LHCN-M2 (cell line): Measurements from ENCODE around the gene SYMPK. TPM values are rescaled to one million over a fixed set of nuclear protein-coding genes. Genes with fewer than 3 reads are reported as not detected.
A peak's percentile ranks its signal among the peaks of the same experiment; 100 is the strongest.
"Not testable (repeated sequence)": the region's sequence is repeated elsewhere in the genome, so short reads cannot be mapped to it uniquely, and the experiment has no call there.

Source experiments
- DNase-seq: peaks from one replicate; pipeline ENCODE4 v3.0.0-alpha.2; 2012; ENCODE audit warnings: low read depth
- polyA plus RNA-seq: library from polyadenylated mRNA; unstranded; fragments of >200 nt; gene quantifications from one replicate; pipeline ENCODE4 v1.2.1, GENCODE V29; 2012; ENCODE audit warnings: missing spikeins
- total RNA-seq: library from RNA; depleted of rRNA; stranded (reverse); fragments of >200 nt; gene quantifications from 2 replicates; pipeline ENCODE4 v1.2.3, GENCODE V29; 2014; rRNA removed

SYMPK gene
- total RNA-seq: 35.9 and 45.6 TPM in 2 replicates
- polyA plus RNA-seq: 43.4 TPM

DNA sequence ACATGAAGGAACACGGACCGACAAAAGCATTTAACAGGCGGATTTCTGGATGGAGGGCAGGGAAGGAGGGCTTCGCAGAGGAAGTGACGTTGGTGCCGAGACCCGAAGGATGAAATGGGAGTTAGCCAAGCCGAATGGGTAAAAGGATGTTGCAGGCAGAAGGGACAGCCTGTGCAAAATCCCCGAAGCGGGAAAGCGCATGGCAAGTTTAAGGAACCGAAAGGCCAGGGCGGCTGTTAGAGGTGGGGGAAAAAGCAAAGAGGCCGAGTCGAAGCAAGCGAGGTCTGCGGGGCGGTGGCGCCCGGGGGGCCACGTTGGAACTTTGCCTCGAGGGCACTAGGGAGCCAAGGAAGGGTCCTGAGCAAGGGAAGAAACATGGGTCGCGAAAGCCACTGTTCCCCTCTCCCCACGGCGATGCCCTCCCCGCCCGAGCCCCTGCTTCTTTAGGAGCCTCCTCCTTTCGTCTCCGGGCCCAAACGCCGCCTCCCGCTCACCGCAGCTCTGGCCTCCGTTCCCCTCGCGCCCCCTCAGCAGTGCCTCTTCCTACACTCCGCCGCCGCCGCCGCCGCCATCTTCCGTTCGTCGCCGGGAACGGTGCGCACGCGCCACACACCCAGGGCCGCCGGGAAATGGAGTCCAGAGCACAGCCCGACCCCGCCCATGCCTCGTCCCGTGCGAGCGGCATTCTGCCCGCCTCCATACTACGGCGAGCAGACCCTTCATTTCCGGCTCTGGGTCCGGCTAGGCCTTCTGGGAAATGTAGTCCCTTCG, at the start of gene SYMPK:
SYMPK (minus strand) TSS at position 584 of the 771 bp plus-strand sequence. CDS start 8,652 bp downstream, outside the sequence.
- peak; percentile 98 for DNase-seq

DNA sequence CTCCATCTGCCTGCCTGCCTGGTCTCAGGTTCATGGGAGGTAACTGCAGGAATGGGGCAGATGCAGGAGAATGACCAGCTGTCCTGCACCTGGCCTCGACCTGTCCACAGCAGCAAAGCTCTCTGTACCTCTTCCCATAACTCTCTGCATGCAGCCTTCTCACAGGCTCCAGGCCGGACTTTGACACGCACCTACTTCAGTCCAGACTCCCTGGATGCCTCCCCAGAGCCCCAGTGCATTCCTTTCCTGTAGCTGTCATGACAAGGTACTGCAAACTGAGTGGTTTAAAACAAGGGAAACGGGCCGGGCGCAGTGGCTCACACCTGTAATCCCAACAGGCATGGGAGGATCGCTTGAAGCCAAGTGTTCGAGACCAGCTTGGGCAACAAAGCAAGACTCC, 48.3 kb upstream of the SYMPK start:
- no peak for DNase-seq

DNA sequence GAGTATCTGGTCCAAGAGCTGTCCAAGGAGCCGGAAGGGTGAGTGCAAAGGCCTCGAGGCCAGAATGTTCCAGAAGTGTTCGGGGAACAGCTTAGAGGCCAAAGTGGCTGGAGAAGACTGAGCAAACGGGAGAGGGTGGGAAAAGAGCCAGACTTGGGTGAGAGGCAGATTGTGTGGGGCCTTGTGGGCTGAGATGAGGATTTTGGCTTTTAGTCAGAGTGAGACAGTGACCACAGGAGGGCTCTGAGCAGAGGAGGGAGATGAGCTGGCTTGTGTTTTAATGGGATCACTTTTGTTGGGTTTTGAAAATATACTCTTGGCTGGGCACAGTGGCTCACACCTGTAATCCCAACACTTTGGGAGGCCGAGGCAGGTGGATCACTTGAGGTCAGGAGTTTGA, 46.0 kb upstream of the SYMPK start:
- peak; percentile 43 for DNase-seq

DNA sequence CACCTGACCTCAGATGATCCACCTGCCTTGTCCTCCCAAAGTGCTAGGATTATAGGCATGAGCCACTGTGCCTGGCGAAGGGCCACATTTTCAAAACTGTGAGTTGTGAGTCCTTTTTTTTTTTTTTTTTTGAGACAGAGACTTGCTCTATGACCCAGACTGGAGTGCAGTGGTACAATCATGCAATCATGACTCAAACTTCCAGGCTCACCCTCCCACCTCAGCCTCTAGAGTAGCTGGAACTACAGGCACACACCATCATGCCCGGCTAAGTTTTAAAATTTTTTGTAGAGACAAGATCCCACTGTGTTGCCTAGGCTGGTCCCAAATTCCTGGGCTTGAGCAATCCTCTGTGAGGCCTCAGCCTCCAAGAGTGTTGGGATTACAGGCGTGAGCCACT, 43.3 kb upstream of the SYMPK start:
- DNase-seq: peak; percentile 35

DNA sequence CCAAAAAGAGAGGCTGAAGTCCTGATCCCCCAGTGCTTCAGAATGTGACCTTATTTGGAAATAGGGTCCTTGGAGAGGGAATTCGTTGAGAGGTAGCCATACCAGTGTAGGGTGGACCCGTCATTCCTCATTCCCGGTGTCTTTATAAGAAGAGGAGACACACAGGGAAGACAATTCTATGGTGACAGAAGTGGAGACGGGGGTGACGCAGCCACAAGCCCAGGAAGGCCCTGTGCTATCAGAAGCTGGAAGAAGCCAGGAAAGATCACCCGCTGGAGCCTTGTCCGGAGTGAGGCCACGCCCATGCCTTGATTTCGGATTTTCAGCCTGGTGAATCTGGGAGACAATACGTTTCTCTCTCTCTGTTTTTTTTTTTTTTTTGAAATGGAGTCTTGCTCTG, 42.1 kb upstream of the SYMPK start:
- no peak for DNase-seq

DNA sequence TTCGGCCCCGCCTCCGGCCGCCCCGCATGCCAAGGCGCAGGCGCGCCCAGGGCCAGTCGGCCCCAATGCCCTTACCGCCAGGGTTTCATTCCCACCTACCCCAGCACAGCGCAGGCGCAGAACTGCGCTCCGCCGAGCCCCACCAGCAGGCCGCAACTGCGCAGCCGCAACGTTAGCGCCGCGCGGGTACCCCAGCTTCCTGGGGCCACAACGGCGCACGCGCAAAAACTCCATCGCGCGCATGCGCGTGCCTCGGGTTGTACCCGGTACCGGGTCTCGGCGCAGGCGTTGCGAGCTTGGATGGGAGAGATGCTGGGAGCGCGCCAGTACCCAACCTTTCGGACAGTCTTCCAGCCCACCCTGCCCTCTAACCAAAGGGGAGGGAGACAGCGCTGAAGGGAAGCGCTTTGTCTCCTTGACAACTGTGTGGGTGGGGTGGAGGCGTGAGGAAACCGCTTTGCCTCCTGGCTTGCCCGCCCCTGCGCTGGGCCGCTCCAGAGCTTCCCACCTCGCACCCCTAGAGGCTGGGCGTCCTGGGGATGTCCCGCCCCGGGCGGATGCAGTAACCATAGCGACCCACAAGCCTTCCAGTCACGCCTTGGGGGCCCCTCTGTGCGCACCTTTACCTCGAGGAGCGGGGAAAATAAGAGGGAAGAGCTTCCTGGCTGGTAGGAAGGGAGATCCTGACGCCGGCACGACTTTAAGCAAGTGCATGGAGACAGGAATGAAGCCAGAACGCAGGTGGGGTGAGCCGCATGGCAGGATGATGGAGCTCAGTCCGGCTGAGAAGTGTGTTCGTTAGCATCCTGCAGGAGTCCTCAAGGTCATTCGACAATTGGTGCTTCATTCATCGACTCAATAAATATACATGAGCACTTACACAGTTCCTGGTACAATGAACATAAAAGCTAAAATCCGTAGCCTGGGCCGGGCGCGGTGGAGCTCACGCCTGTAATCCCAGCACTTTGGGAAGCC, 40.0 kb upstream of the SYMPK start:
- peak; percentile 95 for DNase-seq

DNA sequence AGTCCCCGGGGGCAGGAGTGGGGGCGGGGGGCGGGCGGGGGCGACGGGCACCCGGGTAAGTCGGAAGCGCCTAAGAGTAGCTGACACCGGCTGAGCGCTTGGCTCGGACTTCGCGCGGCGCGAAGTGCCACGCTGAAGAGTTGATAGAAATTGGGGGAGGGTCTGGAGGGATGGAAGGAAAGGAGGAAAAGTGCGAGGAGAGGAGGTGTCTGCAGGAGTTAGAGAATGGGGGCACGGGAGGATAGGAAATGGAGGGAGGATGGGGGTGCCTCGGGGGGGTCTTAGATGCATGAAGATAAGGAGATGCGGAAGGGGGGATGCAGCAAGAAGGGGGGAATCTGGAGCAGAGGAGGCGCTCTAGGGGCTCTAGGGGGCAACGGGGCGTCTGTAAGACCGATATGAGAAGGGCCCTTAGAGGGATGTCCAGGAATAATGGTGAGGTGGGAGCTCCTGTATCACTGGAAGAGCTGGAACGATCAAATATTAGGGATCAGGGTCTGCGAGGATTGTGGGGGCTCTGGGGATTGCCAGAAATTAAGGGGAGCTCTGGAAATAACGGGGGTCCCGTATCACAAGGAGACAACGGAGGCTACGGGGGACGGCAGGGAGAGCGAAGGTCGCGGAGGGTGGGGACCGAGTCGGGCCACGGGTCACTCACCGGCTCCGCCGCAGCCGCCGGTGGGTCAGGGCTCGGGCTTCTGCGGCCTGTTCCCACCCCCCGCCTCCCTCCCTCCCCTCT, 39.1 kb upstream of the SYMPK start, which contains the start of gene MYPOP:
MYPOP (minus strand) TSS at position 702 of the 739 bp plus-strand sequence. CDS start 840 bp downstream, outside the sequence.
- DNase-seq: no peak

DNA sequence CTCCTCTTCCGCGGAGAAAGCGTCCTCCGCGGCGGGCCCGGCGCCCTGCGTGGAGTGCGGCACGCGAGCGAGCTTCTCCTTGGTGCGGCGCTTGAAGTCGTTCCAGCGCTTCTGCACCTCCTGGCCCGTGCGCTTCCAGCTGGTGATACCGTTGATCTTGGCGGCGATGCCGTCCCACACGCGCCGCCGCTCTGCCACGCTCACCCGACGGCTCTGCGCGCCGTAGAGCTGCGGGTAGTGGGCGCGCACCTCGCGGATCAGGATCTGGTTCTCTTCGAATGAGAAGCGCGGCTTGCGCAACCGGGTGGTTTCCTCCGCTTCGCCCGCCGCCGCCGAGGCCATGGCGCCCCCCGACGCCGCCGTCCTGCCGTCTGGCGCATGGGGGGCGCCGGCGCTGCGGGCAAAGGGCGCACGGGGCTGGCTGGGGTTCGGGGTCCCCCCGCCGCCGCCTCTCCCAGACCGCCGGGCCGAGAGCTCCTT, 38.5 kb upstream of the SYMPK start:
- no peak for DNase-seq

DNA sequence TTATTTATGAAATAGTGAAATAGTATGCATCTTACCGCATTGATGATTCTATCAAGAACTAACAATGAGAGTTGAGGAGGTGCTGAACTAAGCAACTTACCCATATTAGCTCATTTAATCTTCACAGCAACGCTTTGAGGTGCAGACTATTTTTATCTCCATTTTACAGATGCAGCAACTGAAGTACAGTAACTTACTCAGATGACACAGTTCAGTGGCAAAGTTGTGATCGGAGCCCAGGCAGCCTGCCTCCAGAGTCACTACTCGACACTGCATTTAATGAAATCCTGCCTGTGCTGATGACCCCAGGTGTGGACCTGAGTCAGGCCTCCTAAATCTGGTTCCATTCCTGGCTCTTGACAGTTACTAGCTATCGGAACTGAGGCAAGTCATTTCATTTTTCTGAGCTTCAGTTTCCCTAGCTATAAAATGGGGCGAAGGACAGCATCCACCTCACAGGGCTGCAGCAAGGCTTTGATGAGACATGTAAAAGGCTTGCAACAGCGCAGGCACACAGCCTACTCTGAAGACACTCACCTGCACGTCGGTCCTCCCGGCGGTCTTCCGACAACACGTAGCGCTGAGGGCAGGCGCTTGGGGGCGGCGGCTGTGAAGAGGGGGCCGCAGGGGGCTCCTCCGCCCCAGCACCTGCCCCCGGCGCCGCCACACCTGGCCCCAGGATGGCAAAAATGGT, 37.9 kb upstream of the SYMPK start:
- DNase-seq: no peak

DNA sequence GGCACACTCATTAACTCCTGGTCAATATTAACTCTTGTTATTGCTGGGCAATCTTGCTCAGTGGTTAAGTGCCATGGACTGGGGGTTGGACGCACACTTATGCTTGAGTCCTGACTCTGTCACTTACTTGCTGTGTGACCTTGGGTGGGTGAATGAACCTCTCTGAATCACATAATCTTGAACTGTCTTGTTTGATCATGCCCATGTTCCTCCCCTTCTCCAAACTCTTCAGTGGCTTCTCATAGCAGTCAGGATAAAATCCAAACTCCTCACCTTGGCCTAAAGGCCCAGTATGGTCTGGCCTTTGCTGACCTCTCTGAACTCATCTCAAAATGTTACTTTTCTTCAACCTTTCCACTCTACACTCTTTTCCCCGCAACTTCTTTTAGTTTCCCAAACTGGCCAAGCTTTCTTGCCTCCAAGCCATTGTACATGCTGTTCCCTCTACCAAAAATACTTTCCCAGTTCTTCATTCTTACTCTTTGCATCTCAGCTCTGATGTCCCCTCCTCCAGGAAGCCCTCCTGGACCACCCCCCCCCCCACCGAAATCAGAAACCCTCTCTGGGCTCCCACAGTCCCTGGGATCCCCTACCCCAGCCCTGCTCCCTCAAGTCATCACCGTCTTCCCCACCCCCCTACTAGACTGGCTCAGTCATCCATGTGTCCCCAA, 37.1 kb upstream of the SYMPK start:
- DNase-seq: no peak

DNA sequence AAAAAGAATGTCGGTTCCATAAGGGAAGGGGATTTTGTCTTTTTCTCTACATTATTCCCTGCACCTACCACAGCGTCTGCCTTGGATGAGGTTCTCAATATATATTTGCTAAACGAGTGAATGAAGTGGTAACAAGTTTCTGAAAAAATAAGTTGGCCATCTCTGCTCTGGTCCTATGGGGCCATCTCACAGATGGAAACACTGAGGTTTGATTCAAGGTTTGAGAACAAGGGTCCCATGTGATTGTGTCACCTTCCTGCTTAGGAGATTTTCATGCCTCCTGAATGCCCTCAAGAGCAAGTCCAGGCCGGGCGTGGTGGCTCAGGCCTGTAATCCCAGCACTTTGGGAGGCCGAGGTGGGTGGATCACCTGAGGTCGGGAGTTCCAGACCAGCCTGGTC, 36.3 kb upstream of the SYMPK start:
- no peak for DNase-seq

DNA sequence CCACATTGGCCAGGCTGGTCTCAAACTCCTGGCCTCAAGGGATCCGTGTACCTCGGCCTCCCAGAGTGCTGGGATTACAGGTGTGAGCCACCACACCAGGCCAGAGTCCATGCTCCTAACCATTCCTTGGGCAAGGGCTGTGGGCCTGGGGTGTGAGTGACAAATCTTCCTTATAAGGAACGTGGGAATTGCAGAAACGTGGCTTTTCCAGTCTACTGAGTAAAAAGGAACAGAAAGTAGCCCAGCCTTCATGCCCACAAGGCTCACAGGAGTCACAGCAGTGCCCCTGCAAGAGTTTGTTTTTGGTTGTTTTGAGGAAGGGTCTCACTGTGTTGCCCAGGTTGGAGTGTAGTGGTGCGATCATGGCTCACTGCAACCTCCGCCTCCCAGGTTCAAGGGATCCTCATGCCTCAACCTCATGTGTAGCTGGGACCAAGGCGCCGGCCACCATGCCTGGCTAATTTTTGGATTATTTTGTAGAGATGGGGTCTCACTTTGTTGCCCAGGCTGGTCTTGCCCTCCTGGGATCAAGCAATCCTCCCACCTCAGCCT, 34.4 kb upstream of the SYMPK start:
- no peak for DNase-seq

DNA sequence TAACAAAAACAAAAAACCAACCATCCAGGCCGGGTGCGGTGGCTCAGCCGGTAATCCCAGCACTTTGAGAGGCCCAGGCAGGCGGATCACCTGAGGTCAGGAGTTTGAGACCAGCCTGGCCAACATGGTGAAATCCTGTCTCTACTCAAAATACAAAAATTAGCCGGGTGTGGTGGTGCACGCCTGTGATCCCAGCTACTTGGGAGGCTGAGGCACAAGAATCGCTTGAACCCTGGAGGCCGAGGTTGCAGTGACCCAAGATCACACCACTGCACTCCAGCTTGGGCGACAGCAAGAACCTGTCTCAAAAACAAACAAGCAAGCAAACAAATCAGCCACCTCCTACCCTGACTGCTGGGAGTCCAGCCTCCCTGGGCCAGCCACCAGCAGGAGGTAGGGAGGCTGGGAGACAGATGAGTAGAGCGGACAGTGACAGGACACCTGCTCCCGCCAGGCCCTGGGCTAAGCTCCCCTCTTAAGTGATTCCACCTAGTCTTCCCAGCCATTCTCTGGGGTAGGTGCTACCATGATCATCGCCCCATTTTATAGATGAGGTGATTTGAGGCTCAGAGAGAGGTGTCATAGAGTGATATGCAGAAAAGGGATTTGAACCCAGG, 33.1 kb upstream of the SYMPK start:
- not testable (repeated sequence) for DNase-seq

DNA sequence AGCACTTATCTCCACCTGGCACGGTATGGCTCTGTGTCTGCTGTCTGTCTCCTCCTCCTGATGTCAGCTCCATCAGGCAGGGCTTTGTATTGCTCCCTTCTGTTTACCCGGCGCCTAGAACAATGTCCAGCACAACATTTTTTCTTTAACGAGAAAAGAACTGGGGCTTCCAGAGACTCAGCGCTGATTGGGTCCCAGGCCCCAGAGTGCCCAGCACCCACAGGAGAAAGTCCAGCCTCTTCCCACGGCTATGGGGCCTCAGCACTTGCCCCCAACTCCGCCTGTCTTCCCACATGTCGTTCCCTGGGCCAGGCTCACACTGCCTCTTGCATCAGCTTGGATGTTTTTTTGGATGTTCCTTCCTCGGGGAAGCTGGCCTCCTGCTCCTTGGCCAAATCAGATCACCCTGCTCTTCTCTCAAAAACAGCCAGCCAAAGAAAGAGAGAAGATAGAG, 32.6 kb upstream of the SYMPK start:
- no peak for DNase-seq

DNA sequence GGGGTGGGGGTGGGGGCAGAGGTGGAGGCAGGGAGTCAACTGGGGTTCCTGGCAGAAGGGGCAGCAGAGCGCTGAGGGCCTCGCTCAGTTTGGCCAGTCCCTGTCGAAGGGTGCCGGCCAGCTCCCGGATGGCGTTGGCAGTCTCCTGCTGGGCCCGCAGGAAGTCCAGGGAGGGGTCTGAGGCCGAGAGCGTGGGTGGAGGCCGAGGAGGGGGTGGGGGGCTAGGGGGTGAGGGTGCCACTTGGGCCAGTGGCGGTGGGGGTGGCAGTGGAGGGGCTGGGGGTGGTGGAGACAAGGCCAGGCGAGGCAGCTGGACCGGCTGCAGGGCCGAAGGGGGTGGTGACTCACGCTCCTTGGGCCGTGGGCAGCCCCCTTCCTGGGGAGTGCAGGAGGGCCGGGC, 27.9 kb upstream of the SYMPK start:
- DNase-seq: no peak

DNA sequence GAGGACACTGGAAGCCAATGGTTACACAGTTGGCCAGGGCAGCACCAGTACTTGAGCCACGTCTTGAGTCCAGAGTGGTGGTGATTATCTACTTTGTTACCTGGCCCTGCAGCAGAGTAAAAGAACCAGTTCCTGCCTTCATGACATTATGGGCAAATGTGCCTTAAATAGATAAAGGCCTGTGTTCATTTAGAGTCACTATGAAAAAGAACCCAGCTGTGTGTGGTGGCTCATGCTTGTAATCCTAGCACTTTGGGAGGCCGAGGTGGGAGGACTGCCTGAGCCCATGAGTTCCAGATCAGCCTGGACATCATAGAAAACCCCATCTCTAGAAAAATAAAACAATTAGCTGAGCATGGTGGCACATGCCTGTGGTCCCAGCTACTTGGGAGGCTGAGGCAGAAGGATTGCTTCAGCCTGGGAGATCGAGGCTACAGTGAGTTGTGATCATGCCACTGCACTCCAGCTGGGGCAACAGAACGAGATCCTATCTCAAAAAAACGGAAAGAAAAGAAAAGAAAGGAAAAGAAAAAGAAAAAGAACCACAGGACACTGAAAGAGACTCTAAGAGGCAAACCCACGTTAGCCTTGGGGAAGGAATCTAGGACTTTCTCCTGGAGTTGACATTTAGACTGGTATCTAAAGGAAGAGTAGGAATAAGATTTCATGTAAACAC, 26.4 kb upstream of the SYMPK start:
- DNase-seq: no peak

DNA sequence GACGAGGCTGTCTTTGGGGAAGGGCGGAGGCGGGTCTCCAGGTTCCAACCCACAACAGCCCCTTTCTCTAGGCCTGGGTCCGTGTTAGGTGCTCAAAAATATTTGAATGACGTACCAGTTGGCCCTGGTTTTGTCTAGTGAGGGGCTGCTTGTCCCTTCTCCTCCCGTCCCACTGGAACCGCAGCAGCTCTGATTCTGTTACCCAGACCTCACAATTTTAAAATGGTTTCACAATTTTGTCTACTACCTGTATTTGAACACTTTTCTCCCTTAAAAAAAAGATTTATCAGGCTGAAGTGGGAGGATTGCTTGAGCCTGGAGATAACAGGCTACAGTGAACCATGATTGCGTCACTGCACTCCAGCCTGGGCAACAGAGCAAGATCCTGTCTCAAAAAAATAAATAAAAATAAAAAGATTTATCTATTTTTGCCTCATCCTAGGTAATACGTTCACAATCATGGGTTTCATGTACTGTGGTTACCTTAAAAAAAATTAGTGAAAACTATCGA, 24.3 kb upstream of the SYMPK start:
- no peak for DNase-seq

DNA sequence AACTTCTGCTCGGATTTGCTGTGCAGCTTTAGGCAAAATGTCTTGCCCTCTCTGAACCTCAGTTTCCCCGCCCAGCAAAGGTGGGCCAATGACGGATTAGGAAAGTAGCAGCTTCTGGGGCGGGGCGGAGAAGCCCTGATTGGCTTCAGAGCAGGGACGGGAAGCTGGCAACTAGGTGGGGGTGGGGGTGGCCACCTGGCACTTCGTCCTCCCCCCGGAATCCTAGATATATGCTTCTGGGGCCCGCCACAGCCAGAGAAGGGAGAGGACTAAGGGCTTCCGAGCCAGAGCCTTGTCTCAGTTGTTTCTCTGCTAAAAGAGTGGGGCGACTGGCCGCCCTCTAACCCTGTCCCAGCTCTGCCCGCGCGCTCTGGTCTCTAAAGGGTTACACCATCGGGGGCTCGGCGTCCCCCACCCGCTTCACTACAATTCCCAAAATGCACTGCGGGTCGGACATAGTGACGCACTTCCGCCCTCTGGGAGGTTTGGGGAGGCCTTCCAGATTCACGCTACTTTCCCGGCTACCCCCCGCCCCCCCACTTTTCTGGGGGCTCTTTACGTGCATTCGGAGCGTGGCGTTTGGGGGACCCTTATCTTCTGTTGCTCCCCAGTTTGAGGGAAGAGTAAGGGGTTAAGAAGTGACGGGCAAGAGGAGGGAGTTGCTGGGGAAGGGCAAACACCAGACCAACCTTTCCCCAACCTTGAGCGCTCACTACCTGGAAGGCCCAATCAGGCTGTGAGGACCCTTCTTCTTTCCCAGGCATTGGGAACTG, 23.7 kb upstream of the SYMPK start:
- DNase-seq: peak; percentile 91
